ENCODE data around the gene PDK2. TPM values are rescaled to one million over a fixed set of nuclear protein-coding genes. Genes with fewer than 3 reads are reported as not detected.

The PDK2 gene
- total RNA-seq, 1 donor from 2014 or later: 13.7 TPM

DNA sequence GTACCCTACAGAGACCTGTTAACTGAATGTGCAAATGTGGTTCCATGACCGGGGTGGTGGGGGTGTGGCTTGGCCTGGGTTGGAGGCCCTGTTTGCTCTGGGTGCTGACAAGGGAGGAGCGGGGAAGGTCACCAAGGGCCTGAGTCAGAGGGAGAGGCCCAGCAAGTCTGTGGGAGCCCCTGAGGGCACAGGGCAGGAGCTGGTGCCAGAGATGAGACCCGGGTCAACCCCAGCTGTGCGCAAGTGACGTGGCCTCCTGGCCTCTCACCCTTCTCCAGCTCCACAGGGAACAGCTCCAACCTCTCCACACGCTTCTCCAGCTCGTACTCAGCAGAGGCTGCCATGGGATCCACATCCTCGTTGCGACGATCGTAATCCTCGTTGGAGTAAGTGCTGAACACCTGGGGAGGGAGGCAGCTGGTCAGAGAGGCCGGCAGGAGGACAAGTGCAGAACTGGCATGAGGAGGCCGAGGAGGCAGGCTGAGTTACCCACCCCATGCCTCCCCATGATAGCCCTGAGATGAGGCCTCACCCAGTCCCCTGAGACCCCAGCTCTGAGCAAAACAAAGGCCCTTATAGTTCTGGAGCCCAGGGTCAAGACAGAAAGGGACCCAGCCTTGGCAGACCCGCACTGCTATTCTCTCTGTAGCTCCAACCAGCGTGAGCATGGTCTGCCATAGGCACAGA is 49.8 kb downstream of the PDK2 start:
- peak overlapping the region; percentile 77 for H3K4me3 Mint-ChIP-seq
- peaks cover 58% of the 10 kb centered on the region for H3K36me3 Mint-ChIP-seq (ENCODE audit: low read depth)
- H3K27ac Mint-ChIP-seq: peak overlapping the region; percentile 75
- intact Hi-C loops (cut with micrococcal nuclease): no loop called here
- no peaks in the 10 kb centered on the region for H3K9me3 Mint-ChIP-seq
- DNase-seq (ENCODE audit: low spot score): no peak
- H3K4me1 Mint-ChIP-seq (ENCODE audit: low read depth): peaks cover 78% of the 10 kb centered on the region
- H3K27me3 Mint-ChIP-seq (ENCODE audit: insufficient read depth): no peaks in the 10 kb centered on the region

DNA sequence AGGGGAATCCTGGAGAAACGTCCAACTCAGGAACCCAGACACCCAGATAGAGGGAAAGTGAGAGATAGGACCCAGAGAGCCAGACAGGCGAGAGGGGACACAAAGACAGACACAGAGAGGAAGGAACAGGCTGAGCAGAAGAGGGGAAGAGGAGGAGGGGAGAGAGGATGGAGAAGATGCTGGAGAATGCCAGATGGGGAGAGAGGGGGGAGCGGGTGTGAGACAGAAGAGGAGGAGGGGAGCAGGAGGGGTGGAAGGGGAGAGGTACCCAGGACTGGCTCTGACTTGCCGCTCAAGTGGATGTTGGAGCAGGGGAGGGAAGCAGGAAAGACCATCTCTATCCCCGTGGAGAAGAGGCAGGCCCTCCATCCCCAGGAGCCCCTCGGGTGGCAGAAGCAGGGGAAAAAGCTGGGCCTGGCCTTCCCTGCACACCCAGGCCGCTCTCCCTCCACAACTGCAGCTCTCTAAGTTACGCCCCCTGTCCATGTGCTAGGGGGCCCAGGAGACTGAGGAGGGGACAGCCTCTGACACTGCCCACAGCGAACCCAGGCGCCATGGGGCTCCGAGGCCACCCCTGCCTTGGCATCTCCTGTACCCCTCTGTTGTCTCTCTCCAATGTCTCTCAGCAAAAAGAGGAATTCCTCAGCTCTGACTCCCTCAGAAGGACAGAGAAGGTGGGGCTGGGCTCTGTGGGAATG is 50.5 kb downstream of the PDK2 start:
- H3K36me3 Mint-ChIP-seq (ENCODE audit: low read depth): peaks cover 52% of the 10 kb centered on the region
- peak overlapping the region; percentile 77 for H3K4me3 Mint-ChIP-seq
- peaks cover 71% of the 10 kb centered on the region for H3K4me1 Mint-ChIP-seq (ENCODE audit: low read depth)
- H3K9me3 Mint-ChIP-seq: no peaks in the 10 kb centered on the region
- peak overlapping the region; percentile 75 for H3K27ac Mint-ChIP-seq
- no peaks in the 10 kb centered on the region for H3K27me3 Mint-ChIP-seq (ENCODE audit: insufficient read depth)
- DNase-seq (ENCODE audit: low spot score): no peak
- intact Hi-C loops (cut with micrococcal nuclease): no loop called here

DNA sequence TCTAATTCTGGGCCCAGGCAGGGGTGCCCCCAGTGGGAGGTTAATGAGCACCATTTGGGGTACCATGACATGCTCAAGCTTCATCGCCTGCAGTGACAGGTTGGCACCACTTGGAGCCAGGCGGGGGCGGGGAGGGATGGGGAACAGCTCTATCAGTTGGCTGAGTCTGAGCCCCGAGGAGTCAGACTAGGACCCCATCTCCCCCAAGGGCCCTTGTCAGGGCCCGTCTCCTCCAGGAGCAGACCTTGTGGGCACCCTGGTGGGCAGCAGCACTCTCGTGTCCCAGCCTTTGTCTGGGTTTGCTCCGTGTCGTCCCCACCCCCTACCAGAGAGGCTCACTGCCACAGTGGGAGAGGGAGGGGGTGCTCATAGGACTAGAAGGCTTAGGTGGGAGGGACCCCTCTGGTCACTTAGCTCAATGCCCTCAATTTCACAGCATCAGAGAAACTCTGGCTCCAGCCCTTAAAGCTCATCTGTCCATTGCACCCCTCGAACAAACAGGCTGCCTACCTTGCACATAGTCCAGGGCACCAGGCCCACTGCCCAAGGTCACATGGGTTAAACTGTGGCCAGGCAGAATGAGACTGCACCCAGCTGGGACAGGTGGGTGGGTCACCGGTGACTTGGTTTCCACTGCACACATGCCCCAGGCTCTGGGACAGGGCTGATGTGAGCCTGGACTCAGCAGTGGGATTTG is 51.2 kb downstream of the PDK2 start:
- Mint-ChIP-seq H3K4me3 (peak overlapping the region; percentile 98), H3K9me3 (no peaks in the 10 kb centered on the region), H3K27ac (peak overlapping the region; percentile 94), H3K27me3 (ENCODE audit: insufficient read depth) (no peaks in the 10 kb centered on the region), H3K36me3 (ENCODE audit: low read depth) (peaks cover 47% of the 10 kb centered on the region), H3K4me1 (ENCODE audit: low read depth) (peaks cover 65% of the 10 kb centered on the region)
- DNase-seq (ENCODE audit: low spot score): no peak
- intact Hi-C loops (cut with micrococcal nuclease): no loop called here

DNA sequence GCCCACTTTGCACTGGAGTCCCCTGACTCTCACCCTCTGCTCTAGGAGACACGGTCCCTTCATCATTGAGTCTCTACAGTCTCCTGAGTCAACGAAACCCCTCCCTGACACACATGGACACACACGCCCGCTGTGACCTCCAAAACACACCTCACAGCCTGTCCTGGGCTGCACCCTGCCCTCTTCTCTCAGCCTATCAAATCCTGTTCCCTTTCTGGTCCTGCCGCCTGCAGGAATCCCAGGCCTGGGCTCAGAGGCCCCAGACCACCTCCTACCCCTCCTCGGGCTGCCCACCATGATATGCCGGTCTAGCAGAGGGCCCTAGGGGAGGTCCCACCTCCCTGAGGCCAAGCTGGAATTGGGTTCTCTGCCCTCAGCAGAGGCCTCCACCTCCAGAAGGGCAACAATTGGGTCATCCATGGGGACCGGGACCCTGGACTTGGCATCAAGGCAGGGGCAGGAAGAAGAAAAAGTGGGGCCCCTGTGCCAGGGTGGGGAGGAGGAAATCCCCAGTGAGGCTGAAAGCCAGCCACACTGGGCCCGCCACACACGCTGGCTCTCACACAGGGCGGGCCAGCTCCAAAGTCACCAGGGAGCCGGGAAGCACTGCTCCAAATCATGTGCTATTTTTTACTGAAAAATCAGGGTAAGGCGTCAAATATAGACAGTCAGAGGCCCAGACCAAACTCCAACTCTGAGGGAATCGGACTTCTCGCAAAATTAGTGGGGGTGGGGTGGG is 51.9 kb downstream of the PDK2 start:
- peaks cover 65% of the 10 kb centered on the region for H3K4me1 Mint-ChIP-seq (ENCODE audit: low read depth)
- DNase-seq (ENCODE audit: low spot score): no peak
- peaks cover 42% of the 10 kb centered on the region for H3K36me3 Mint-ChIP-seq (ENCODE audit: low read depth)
- H3K27me3 Mint-ChIP-seq (ENCODE audit: insufficient read depth): no peaks in the 10 kb centered on the region
- peak overlapping the region; percentile 94 for H3K27ac Mint-ChIP-seq
- H3K9me3 Mint-ChIP-seq: no peaks in the 10 kb centered on the region
- intact Hi-C loops (cut with micrococcal nuclease): no loop called here
- H3K4me3 Mint-ChIP-seq: peak overlapping the region; percentile 98

DNA sequence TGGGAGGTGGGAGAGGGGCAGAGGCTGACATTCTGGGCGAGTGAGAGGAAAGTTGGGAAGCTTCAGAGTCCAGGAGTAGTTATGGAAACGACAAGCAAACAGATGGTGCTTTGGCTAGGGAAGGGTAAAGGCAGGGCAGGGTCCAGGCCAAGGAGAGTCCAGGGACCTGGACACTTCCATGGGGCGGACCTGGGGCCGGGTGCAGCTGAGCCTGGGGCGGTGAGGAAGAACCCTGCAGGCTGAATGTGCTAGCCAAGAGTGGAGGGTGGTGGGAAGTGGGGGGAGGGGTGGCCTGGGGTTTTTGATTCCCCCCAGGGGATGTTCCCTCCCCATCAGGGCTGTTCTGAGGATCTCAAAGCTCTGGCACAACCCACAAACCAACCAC is 52.7 kb downstream of the PDK2 start:
- DNase-seq (ENCODE audit: low spot score): no peak
- H3K36me3 Mint-ChIP-seq (ENCODE audit: low read depth): peaks cover 35% of the 10 kb centered on the region
- H3K4me1 Mint-ChIP-seq (ENCODE audit: low read depth): peaks cover 62% of the 10 kb centered on the region
- peak overlapping the region; percentile 94 for H3K27ac Mint-ChIP-seq
- no peaks in the 10 kb centered on the region for H3K9me3 Mint-ChIP-seq
- H3K4me3 Mint-ChIP-seq: peak overlapping the region; percentile 98
- no peaks in the 10 kb centered on the region for H3K27me3 Mint-ChIP-seq (ENCODE audit: insufficient read depth)
- intact Hi-C loops (cut with micrococcal nuclease): loop anchor here (2.0 kb wide), 1 partner anchor 17 kb away; the partner anchor contains the start of gene SAMD14

DNA sequence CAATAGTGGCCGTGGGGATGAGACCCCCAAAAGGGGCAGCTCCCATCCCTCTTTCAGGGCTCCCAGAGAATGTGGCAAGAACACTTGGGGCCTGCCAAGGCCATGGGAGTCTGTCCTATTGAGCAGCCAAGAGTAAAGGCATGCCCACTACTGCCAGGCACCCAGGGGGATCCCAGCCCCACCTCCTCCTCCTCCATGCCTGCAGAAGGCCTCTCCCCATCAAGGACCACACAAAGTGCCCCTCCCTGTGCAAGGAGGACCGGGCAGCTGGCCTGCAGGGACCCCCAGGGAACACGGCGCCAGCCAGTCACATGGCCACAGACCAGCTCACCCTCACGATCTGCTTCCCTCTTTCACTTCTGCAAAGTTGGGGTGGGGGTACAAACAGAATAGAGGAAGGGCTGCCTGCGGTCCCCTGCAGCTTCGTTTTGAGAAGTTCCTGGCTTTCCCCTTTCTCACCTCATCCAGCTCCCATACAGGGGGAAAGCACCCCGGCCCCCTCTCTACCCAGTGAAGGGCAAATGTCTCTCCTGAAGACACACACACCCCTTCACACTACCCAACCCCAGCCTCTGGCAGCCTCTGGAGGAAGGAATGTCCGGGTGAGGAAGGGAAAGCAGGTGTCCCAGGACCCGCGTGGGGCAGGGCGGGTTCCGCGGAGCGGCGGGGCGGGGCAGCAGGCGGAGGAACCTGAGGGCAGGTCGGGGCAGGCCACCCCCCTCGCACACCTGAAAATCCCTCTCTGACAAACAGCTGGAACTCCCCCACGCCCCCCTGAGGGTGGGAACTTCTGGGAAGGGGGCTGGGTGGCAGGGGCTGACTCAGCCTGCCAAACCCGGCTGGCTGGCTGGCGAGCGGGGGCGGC is 53.3 kb downstream of the PDK2 start:
- intact Hi-C loops (cut with micrococcal nuclease): loop anchor here (2.0 kb wide), 1 partner anchor 18 kb away; the partner anchor contains the start of gene SAMD14
- peaks cover 30% of the 10 kb centered on the region for H3K36me3 Mint-ChIP-seq (ENCODE audit: low read depth)

DNA sequence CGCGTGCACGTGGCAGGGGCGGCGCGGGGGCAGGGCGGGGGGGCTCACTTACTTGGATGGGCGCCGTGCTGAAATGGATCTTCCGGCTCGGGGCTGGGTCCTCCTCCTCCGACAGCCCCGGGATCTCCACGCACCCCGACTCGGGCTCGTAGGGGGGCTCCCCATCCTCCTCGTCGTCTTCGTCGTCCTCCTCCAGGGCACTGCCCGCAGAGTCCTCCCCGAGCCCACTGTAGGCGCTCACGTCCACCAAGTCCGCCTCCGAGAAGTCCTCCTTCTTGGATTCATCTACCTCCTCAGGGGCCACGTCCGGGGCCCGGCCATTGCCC is 53.9 kb downstream of the PDK2 start:
- intact Hi-C loops (cut with micrococcal nuclease): loop anchor here (2.0 kb wide), 1 partner anchor 18 kb away; the partner anchor contains the start of gene SAMD14
- Mint-ChIP-seq H3K27ac (peak overlapping the region; percentile 94), H3K4me1 (ENCODE audit: low read depth) (peaks cover 51% of the 10 kb centered on the region), H3K36me3 (ENCODE audit: low read depth) (peaks cover 28% of the 10 kb centered on the region), H3K27me3 (ENCODE audit: insufficient read depth) (no peaks in the 10 kb centered on the region), H3K9me3 (no peaks in the 10 kb centered on the region), H3K4me3 (peak overlapping the region; percentile 98)
- no peak for DNase-seq (ENCODE audit: low spot score)

More for the DNA sequence above, 53.3 kb downstream of the PDK2 start:
- H3K4me3 Mint-ChIP-seq: peak overlapping the region; percentile 98
- peaks cover 56% of the 10 kb centered on the region for H3K4me1 Mint-ChIP-seq (ENCODE audit: low read depth)
- peak overlapping the region; percentile 94 for H3K27ac Mint-ChIP-seq
- no peaks in the 10 kb centered on the region for H3K9me3 Mint-ChIP-seq
- no peaks in the 10 kb centered on the region for H3K27me3 Mint-ChIP-seq (ENCODE audit: insufficient read depth)
- peak; percentile 55 for DNase-seq (ENCODE audit: low spot score)

DNA sequence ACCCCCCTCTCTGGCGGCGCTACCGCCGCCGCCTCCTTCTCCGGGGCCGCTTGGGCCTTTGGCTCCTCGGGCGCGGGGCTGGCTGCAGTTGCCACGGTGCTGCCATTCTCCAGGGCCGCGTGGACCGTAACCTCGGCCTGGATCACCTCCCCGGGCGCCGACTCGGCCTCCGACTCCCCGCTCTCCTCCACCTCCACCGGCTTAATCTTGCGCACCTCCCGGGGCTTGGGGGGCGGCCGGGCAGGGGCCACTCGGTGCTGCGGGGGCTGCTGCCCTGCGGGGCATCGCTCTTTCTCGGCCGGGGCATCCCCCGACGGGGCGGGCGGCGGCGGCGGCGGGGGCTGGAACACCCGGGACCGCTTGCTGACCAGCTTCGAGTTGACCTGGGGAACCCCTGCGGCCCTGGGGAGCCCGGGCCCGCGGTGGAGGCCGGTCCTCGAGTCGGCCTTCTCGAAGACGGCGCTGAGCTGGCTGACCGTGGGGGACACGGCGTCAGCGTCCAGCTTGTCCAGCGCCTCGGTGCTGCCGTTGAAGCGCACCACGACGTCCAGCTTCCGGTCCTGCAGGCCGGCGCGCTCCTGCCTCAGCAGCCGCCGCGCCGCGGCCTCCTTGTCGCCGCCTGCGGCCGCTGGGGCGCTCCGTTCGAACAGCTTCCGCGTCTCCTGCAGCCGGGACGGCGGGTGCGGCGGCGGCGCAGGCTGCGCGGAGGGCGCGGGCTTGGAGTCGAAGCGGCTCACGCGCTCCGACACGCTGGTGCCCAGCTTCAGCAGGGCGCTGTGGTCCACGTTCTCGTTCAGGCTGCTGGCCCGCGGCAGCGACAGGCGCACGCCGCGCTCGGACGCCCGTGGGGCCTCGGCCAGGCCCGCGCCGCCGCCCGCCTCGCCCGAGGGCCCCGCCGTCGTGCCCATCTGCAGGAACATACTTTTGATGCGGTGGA is 54.5 kb downstream of the PDK2 start:
- Mint-ChIP-seq H3K9me3 (no peaks in the 10 kb centered on the region), H3K4me1 (ENCODE audit: low read depth) (peaks cover 51% of the 10 kb centered on the region), H3K4me3 (peak overlapping the region; percentile 98), H3K27me3 (ENCODE audit: insufficient read depth) (no peaks in the 10 kb centered on the region), H3K27ac (peak overlapping the region; percentile 94), H3K36me3 (ENCODE audit: low read depth) (peaks cover 22% of the 10 kb centered on the region)
- peak; percentile 45 for DNase-seq (ENCODE audit: low spot score)
- intact Hi-C loops (cut with micrococcal nuclease): loop anchor here (2.0 to 5.0 kb wide), 3 partner anchors 19 to 472 kb away; partner anchors contain the start of genes KAT7, SAMD14 and SPOP

DNA sequence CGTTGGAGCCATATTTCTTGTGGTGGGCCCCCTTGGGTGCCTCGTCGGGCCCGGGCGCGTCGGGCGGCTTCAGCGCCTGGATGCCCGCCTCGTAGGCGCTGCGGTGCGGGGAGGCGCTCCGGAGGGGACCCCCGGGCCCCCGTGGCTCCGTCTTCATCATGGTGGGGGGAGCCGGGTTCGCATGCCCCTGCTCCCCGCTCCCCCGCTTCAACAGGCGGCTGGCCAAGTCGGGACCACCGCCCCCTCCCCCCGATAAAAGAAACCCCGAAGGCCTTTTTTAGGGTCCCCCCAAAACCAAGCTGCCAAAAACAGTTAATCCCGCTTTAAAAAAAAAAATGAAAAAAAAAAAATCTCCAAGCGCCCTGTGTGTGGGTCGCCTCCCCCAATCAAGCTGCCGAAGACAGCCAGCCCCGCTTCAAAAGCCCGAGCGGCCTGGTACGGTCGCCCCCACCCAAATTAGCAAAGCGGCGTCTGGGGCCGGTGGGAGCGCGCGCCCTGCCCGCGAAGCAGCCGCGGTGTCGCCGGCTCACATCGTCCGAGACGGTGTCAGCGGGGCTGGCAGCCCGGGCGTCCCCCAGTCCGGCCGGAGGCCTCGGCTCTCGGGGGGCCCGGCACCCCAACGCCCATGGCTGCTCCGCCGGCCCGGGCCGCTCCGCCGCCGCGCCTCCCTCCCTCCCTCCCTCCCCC is 55.3 kb downstream of the PDK2 start, which contains the start of gene PPP1R9B:
Gene PPP1R9B, minus strand, starts transcription at position 324 of the 687 bp plus-strand sequence. Its CDS starts 164 bp downstream, at position 160.
- Mint-ChIP-seq H3K9me3 (no peaks in the 10 kb centered on the region), H3K36me3 (ENCODE audit: low read depth) (peaks cover 16% of the 10 kb centered on the region), H3K27me3 (ENCODE audit: insufficient read depth) (no peaks in the 10 kb centered on the region), H3K27ac (peak within 1 kb of the TSS; percentile 95), H3K4me3 (peak within 1 kb of the TSS; percentile 98), H3K4me1 (ENCODE audit: low read depth) (peaks cover 48% of the 10 kb centered on the region)
- intact Hi-C loops (cut with micrococcal nuclease): loop anchor here (1.0 to 5.0 kb wide), 5 partner anchors 10 to 473 kb away; partner anchors contain the start of genes KAT7, PDK2 and SPOP
- DNase-seq (ENCODE audit: low spot score): no peak

DNA sequence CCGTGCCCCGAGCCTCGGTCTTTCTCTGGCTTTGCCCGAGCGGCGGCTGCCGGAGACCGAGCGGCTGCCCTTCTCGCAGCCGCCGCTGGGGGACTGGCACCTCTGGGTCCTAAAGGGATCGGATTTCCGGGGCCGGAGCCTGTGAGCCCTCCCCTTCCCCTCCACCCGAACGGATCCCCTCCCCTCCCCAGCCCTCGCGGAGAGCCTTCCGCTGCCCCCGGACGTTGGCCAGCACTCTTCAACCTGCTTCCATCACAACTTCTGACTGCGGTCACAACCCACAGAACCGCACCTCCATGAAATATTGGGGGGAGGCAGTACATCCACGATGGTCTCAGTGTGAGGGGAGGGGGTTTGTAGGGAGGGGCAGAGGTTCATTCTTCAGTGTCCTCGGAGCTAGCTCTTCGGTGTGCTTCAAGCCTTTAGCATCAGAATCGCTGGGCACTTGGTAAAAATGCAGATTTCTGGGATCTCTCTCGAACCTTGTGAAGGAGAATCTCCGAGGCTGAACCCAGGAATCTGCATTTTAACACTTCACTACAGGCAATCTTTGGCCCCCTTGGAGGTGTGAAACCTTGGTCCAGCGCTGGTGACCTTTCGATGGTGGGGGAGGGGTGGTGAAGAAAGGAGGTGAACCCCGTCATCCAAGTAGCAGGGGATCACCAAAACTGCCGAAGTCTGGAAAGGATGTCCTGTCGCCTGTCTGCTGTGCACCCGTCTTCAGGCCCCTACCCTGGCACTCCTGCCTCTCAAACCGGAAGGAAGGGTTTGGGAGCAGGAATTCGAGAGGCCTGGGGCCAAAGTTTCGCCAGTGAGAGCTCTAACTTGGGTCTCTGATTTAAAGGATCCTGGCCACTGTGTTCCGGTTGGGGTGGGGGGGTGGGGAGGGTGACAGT is 56.1 kb downstream of the PDK2 start:
- Mint-ChIP-seq H3K4me1 (ENCODE audit: low read depth) (peaks cover 41% of the 10 kb centered on the region), H3K27me3 (ENCODE audit: insufficient read depth) (no peaks in the 10 kb centered on the region), H3K9me3 (no peaks in the 10 kb centered on the region), H3K4me3 (peak overlapping the region; percentile 92), H3K27ac (peak overlapping the region; percentile 95), H3K36me3 (ENCODE audit: low read depth) (peaks cover 15% of the 10 kb centered on the region)
- DNase-seq (ENCODE audit: low spot score): peak; percentile 86
- intact Hi-C loops (cut with micrococcal nuclease): loop anchor here (1.0 to 5.0 kb wide), 5 partner anchors 10 to 474 kb away; partner anchors contain the start of genes KAT7, PDK2 and SPOP

Data from activated T-helper 1 cell treated with anti-CD3 and anti-CD28 coated beads, Interleukin-12 subunit alpha, Interleukin-12 subunit beta, Interleukin-2, Interleukin-4 antibody, amounts not matched to agents 30 ng/mL and 10 ng/mL and 1 ng/mL, durations not matched to agents 14 hours and 24 hours and 36 hours (primary cell).